ENCODE results near the gene HERPUD1. TPM values are rescaled to one million over a fixed set of nuclear protein-coding genes. Genes with fewer than 3 reads are reported as not detected.

Gene HERPUD1
- total and polyA plus RNA-seq, 2 of the 13 experiments (the other 11 are each of a cell fraction or from before 2014, with no cell fraction given): 96.2 to 323 TPM

DNA sequence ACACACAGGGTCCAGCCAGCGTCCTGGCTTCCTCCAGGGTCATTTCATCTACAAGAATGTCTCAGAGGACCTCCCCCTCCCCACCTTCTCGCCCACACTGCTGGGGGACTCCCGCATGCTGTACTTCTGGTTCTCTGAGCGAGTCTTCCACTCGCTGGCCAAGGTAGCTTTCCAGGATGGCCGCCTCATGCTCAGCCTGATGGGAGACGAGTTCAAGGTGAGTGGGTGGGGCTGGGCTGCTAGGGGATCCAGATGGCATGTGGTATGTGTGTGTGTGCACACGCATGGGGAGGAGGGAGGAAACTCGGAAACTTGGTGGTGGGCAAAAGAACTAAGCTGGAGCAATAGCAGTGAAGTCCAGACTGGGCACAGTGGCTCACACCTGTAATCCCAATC lies 41.4 kb downstream of the HERPUD1 start (continued):
- TF ChIP-seq ZNF775 (CRISPR knock-in tag; IDR thresholded peaks at IDR 0.05; ENCODE audit: borderline replicate concordance) (no peak), ZNF709 (CRISPR knock-in tag; IDR thresholded peaks at IDR 0.05) (no peak), NR2F2 (IDR thresholded peaks at IDR 0.05; ENCODE audit: borderline replicate concordance, low read depth) (no peak), SP5 (CRISPR knock-in tag; IDR thresholded peaks at IDR 0.05; ENCODE audit: borderline replicate concordance, low read depth) (peak; percentile 94), NFIB (CRISPR knock-in tag; IDR thresholded peaks at IDR 0.05; ENCODE audit: borderline replicate concordance) (no peak), KDM5B (CRISPR knock-in tag; IDR thresholded peaks at IDR 0.05; ENCODE audit: borderline replicate concordance) (no peak), ZNF615 (CRISPR knock-in tag; IDR thresholded peaks at IDR 0.05; ENCODE audit: borderline replicate concordance) (no peak), ZNF788 (CRISPR knock-in tag; IDR thresholded peaks at IDR 0.05; ENCODE audit: borderline replicate concordance) (peak; percentile 42; the same call in 1 of the 2 replicates), ZNF33B (CRISPR knock-in tag; IDR thresholded peaks at IDR 0.05) (no peak), ZBTB38 (CRISPR knock-in tag; IDR thresholded peaks at IDR 0.05) (peak; percentile 49; the same call in 1 of the 2 replicates), ZNF138 (CRISPR knock-in tag; IDR thresholded peaks at IDR 0.05; ENCODE audit: low read depth) (no peak), SP2 (CRISPR knock-in tag; IDR thresholded peaks at IDR 0.05) (no peak), ZNF7 (CRISPR knock-in tag; IDR thresholded peaks at IDR 0.05) (peak; percentile 48; the same call in 1 of the 2 replicates), ZNF263 (CRISPR knock-in tag; IDR thresholded peaks at IDR 0.05) (peak; percentile 83), NCOA5 (CRISPR knock-in tag; IDR thresholded peaks at IDR 0.05) (no peak), ADNP (CRISPR knock-in tag; IDR thresholded peaks at IDR 0.05) (no peak), RARA (CRISPR knock-in tag; IDR thresholded peaks at IDR 0.05) (peak; percentile 74), MTA1 (CRISPR knock-in tag; IDR thresholded peaks at IDR 0.05; ENCODE audit: borderline replicate concordance) (peak; percentile 69; the same call in 1 of the 2 replicates)
- TF ChIP-seq, protein P1, sequence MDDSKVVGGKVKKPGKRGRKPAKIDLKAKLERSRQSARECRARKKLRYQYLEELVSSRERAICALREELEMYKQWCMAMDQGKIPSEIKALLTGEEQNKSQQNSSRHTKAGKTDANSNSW (CRISPR knock-in tag; IDR thresholded peaks at IDR 0.05; ENCODE audit: borderline replicate concordance): no peak
- TF ChIP-seq, protein P2, sequence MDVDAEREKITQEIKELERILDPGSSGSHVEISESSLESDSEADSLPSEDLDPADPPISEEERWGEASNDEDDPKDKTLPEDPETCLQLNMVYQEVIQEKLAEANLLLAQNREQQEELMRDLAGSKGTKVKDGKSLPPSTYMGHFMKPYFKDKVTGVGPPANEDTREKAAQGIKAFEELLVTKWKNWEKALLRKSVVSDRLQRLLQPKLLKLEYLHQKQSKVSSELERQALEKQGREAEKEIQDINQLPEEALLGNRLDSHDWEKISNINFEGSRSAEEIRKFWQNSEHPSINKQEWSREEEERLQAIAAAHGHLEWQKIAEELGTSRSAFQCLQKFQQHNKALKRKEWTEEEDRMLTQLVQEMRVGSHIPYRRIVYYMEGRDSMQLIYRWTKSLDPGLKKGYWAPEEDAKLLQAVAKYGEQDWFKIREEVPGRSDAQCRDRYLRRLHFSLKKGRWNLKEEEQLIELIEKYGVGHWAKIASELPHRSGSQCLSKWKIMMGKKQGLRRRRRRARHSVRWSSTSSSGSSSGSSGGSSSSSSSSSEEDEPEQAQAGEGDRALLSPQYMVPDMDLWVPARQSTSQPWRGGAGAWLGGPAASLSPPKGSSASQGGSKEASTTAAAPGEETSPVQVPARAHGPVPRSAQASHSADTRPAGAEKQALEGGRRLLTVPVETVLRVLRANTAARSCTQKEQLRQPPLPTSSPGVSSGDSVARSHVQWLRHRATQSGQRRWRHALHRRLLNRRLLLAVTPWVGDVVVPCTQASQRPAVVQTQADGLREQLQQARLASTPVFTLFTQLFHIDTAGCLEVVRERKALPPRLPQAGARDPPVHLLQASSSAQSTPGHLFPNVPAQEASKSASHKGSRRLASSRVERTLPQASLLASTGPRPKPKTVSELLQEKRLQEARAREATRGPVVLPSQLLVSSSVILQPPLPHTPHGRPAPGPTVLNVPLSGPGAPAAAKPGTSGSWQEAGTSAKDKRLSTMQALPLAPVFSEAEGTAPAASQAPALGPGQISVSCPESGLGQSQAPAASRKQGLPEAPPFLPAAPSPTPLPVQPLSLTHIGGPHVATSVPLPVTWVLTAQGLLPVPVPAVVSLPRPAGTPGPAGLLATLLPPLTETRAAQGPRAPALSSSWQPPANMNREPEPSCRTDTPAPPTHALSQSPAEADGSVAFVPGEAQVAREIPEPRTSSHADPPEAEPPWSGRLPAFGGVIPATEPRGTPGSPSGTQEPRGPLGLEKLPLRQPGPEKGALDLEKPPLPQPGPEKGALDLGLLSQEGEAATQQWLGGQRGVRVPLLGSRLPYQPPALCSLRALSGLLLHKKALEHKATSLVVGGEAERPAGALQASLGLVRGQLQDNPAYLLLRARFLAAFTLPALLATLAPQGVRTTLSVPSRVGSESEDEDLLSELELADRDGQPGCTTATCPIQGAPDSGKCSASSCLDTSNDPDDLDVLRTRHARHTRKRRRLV (CRISPR knock-in tag; IDR thresholded peaks at IDR 0.05): no peak
- TF ChIP-seq, protein P3, sequence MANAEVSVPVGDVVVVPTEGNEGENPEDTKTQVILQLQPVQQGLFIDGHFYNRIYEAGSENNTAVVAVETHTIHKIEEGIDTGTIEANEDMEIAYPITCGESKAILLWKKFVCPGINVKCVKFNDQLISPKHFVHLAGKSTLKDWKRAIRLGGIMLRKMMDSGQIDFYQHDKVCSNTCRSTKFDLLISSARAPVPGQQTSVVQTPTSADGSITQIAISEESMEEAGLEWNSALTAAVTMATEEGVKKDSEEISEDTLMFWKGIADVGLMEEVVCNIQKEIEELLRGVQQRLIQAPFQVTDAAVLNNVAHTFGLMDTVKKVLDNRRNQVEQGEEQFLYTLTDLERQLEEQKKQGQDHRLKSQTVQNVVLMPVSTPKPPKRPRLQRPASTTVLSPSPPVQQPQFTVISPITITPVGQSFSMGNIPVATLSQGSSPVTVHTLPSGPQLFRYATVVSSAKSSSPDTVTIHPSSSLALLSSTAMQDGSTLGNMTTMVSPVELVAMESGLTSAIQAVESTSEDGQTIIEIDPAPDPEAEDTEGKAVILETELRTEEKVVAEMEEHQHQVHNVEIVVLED (CRISPR knock-in tag; IDR thresholded peaks at IDR 0.05; ENCODE audit: borderline replicate concordance): no peak
- TF ChIP-seq, protein P4, sequence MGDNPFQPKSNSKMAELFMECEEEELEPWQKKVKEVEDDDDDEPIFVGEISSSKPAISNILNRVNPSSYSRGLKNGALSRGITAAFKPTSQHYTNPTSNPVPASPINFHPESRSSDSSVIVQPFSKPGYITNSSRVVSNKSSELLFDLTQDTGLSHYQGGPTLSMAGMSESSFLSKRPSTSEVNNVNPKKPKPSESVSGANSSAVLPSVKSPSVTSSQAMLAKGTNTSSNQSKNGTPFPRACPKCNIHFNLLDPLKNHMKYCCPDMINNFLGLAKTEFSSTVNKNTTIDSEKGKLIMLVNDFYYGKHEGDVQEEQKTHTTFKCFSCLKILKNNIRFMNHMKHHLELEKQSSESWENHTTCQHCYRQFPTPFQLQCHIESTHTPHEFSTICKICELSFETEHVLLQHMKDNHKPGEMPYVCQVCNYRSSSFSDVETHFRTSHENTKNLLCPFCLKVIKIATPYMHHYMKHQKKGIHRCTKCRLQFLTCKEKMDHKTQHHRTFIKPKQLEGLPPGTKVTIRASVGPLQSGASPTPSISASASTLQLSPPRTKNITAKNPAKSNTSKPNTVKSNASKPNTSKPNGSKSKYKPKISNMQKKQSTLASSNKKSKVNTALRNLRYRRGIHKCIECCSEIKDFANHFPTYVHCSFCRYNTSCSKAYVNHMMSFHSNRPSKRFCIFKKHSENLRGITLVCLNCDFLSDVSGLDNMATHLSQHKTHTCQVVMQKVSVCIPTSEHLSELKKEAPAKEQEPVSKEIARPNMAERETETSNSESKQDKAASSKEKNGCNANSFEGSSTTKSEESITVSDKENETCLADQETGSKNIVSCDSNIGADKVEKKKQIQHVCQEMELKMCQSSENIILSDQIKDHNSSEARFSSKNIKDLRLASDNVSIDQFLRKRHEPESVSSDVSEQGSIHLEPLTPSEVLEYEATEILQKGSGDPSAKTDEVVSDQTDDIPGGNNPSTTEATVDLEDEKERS (CRISPR knock-in tag; IDR thresholded peaks at IDR 0.05): no peak
